Measurements from ENCODE around the gene KBTBD4. TPM values are rescaled to one million over a fixed set of nuclear protein-coding genes. Genes with fewer than 3 reads are reported as not detected.

KBTBD4 gene
- total and polyA plus RNA-seq, 2 of the 13 experiments (the other 11 are each of a cell fraction or from before 2014, with no cell fraction given) = 8.5 to 12.8 TPM

DNA sequence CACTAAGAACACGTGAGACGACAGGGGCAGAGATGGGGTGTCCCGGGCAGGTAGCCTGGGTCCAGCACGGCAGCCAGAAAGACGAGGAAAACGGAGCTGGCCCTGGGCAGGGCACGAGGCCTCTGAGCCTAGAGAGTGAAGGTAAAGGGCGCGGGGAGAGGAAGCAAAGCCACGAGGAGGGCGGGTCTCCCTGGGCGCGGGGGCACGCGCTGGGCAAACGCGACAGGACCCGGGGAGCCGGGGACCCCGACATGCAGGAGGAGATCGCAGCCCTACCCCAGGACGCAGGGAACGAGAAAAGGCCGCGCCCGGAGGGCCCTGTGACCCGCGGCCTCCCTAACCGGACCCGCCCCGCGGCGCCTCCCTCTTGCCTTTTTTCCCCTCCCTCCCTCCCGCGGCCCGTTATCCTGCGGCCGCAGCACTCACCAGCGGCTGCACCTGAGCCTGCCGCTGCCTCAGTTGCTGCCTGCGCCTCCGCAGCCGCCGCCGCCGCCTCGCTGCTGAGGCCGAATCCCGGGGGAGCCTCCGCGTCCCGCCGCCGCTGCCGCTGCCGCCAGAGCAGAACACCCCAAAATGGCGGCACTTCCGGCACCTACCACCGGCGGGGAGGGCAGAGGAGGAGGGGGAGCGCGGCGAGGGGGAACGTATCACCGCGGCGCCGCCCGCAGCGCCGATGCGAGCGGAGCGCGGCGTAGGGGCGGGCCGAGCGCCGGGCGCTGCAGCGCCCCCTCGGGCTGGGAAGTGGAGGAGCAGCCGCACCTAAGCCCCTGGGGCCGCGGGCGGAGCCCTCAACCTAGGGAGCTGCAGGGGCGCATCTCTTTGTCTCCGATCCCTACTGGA, 26.0 kb downstream of the KBTBD4 start, which contains the start of gene CELF1 (continued):
- TF ChIP-seq, protein P1, sequence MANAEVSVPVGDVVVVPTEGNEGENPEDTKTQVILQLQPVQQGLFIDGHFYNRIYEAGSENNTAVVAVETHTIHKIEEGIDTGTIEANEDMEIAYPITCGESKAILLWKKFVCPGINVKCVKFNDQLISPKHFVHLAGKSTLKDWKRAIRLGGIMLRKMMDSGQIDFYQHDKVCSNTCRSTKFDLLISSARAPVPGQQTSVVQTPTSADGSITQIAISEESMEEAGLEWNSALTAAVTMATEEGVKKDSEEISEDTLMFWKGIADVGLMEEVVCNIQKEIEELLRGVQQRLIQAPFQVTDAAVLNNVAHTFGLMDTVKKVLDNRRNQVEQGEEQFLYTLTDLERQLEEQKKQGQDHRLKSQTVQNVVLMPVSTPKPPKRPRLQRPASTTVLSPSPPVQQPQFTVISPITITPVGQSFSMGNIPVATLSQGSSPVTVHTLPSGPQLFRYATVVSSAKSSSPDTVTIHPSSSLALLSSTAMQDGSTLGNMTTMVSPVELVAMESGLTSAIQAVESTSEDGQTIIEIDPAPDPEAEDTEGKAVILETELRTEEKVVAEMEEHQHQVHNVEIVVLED (CRISPR knock-in tag; IDR thresholded peaks at IDR 0.05; ENCODE audit: borderline replicate concordance) = peak; percentile 95
- TF ChIP-seq, protein P2, sequence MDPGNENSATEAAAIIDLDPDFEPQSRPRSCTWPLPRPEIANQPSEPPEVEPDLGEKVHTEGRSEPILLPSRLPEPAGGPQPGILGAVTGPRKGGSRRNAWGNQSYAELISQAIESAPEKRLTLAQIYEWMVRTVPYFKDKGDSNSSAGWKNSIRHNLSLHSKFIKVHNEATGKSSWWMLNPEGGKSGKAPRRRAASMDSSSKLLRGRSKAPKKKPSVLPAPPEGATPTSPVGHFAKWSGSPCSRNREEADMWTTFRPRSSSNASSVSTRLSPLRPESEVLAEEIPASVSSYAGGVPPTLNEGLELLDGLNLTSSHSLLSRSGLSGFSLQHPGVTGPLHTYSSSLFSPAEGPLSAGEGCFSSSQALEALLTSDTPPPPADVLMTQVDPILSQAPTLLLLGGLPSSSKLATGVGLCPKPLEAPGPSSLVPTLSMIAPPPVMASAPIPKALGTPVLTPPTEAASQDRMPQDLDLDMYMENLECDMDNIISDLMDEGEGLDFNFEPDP (CRISPR knock-in tag; conservative IDR thresholded peaks at IDR 0.05) = 0 out of 2 replicates have a peak, but pooled peaks have one; percentile 92
- TF ChIP-seq CBX5 (CRISPR knock-in tag; IDR thresholded peaks at IDR 0.05; ENCODE audit: borderline replicate concordance) (no peak; the same call in 1 of the 2 replicates), ZNF34 (CRISPR knock-in tag; IDR thresholded peaks at IDR 0.05; ENCODE audit: borderline replicate concordance) (no peak), BRD4 (CRISPR knock-in tag; IDR thresholded peaks at IDR 0.05) (no peak), SIN3B (IDR thresholded peaks at IDR 0.05; ENCODE audit: low read length) (no peak), BCL6 (CRISPR knock-in tag; IDR thresholded peaks at IDR 0.05) (0 out of 2 replicates have a peak, but pooled peaks have one; percentile 7), MTF1 (CRISPR knock-in tag; IDR thresholded peaks at IDR 0.05) (no peak), MTF2 (CRISPR knock-in tag; IDR thresholded peaks at IDR 0.05; ENCODE audit: borderline replicate concordance) (peak; percentile 62; the same call in 1 of the 2 replicates), SCMH1 (CRISPR knock-in tag; IDR thresholded peaks at IDR 0.05; ENCODE audit: borderline replicate concordance) (no peak), NFE2L1 (CRISPR knock-in tag; IDR thresholded peaks at IDR 0.05; ENCODE audit: borderline replicate concordance) (no peak), PITX1 (CRISPR knock-in tag; IDR thresholded peaks at IDR 0.05) (0 out of 2 replicates have a peak, but pooled peaks have one; percentile 18), MIXL1 (CRISPR knock-in tag; IDR thresholded peaks at IDR 0.05) (peak; percentile 13; the same call in 1 of the 2 replicates), HNRNPLL (IDR thresholded peaks at IDR 0.05; ENCODE audit: low read depth, low read length, poor library complexity, severe bottlenecking) (peak; percentile 71), TP53 (CRISPR knock-in tag; conservative IDR thresholded peaks at IDR 0.05) (no peak), NFYB (CRISPR knock-in tag; IDR thresholded peaks at IDR 0.05) (no peak), HNRNPH1 (optimal IDR thresholded peaks at IDR 0.05; ENCODE audit: low read depth, low read length) (no peak), POLR2A (IDR thresholded peaks at IDR 0.05; ENCODE audit: insufficient read depth in 1 of 2, low read depth in 2 of 2, low read length in 2 of 2) (peak; percentile 42 to 82; a peak in 3 of 4 replicates), ZNF883 (CRISPR knock-in tag; IDR thresholded peaks at IDR 0.05; ENCODE audit: not compliant biosample characterization) (no peak)
- TF ChIP-seq, protein P3, sequence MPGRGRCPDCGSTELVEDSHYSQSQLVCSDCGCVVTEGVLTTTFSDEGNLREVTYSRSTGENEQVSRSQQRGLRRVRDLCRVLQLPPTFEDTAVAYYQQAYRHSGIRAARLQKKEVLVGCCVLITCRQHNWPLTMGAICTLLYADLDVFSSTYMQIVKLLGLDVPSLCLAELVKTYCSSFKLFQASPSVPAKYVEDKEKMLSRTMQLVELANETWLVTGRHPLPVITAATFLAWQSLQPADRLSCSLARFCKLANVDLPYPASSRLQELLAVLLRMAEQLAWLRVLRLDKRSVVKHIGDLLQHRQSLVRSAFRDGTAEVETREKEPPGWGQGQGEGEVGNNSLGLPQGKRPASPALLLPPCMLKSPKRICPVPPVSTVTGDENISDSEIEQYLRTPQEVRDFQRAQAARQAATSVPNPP (CRISPR knock-in tag; IDR thresholded peaks at IDR 0.05) = no peak
- TF ChIP-seq, protein P4, sequence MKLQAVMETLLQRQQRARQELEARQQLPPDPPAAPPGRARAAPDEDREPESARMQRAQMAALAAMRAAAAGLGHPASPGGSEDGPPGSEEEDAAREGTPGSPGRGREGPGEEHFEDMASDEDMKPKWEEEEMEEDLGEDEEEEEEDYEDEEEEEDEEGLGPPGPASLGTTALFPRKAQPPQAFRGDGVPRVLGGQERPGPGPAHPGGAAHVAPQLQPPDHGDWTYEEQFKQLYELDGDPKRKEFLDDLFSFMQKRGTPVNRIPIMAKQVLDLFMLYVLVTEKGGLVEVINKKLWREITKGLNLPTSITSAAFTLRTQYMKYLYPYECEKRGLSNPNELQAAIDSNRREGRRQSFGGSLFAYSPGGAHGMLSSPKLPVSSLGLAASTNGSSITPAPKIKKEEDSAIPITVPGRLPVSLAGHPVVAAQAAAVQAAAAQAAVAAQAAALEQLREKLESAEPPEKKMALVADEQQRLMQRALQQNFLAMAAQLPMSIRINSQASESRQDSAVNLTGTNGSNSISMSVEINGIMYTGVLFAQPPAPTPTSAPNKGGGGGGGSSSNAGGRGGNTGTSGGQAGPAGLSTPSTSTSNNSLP (IDR thresholded peaks at IDR 0.05; ENCODE audit: low read depth, low read length) = 0 out of 2 replicates have a peak, but pooled peaks have one; percentile 24
